ENCODE measurements around the gene AOC2. TPM values are rescaled to one million over a fixed set of nuclear protein-coding genes. Genes with fewer than 3 reads are reported as not detected.

Gene AOC2
- polyA plus RNA-seq, 1 of the 3 experiments (the other 2 are of a cell fraction), result 0.33 TPM

DNA sequence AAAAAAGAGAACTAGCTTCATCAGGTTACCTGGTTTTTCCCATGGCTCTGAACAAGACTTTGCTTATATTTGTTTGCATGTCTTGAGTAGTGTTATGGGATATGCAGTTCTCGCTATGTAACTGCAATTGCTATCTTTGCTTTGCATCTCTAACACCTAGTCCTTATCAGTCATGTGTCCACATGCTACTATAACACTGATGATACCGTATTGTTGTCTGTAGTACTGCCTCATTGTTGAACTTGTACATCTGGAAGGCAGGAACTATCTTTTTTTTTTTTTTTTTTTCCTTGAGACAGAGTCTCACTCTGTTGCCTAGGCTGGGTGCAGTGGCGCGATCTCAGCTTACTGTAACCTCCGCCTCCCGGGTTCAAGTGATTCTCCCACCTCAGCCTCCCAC, 8.6 kb upstream of the AOC2 start:
- Histone ChIP-seq H4K20me1 (ENCODE audit: insufficient read depth) (no peaks in the 10 kb centered on the region), H3K9me3 (no peaks in the 10 kb centered on the region), H3K4me3 (ENCODE audit: low read depth in 2 of 2, low read length in 1 of 2) (no peak overlapping the region), H3K27me3 (ENCODE audit: insufficient read depth) (no peaks in the 10 kb centered on the region), H3K79me2 (ENCODE audit: insufficient read depth) (peaks cover 52% of the 10 kb centered on the region), H3K4me1 (ENCODE audit: control insufficient read depth in 1 of 2, insufficient read depth in 2 of 2, low read depth in 1 of 2, low read length in 1 of 2) (peaks cover 4 to 9% of the 10 kb centered on the region in 2 experiments; a peak in 3 of 4 replicates), H3K9ac (no peak overlapping the region), H2AFZ (ENCODE audit: low read depth) (no peak overlapping the region), H3K9me2 (no peaks in the 10 kb centered on the region), H3K36me3 (replicated peaks in 1 of 2; ENCODE audit: control insufficient read depth in 1 of 2, insufficient read depth in 2 of 2, low read length in 1 of 2) (peaks cover 34 to 50% of the 10 kb centered on the region in 2 experiments), H3F3A (replicated peaks; ENCODE audit: insufficient read depth) (peaks cover 13% of the 10 kb centered on the region), H3K4me2 (no peak overlapping the region), H3K27ac (ENCODE audit: low read depth in 2 of 2, low read length in 1 of 2) (no peak overlapping the region)
- CTCF ChIA-PET, result interaction anchor here (2.4 to 4.3 kb wide), 5 partner anchors 9 to 162 kb away, joined by 9 to 33 read pairs (median 15); partner anchors contain the start of genes AOC2, BECN1 and RPL27
- no peak for DNase-seq
- no peak for TF ChIP-seq RXRA (IDR thresholded peaks at IDR 0.05; ENCODE audit: borderline replicate concordance, low read depth)
- TF ChIP-seq SMC3 (IDR thresholded peaks at IDR 0.05; ENCODE audit: low read depth, low read length), result no peak
- TF ChIP-seq NFIC (IDR thresholded peaks at IDR 0.05; ENCODE audit: borderline replicate concordance), result no peak
- TF ChIP-seq FOSL2 (IDR thresholded peaks at IDR 0.05; ENCODE audit: borderline replicate concordance, low read depth), result no peak
- TF ChIP-seq RFX5 (IDR thresholded peaks at IDR 0.05; ENCODE audit: low read length), result no peak
- TF ChIP-seq TEAD4 (IDR thresholded peaks at IDR 0.05; ENCODE audit: borderline replicate concordance, insufficient read depth), result no peak
- no peak for TF ChIP-seq EZH2phosphoT487 (IDR thresholded peaks at IDR 0.05; ENCODE audit: borderline replicate concordance, low read depth)
- no peak for TF ChIP-seq GABPA (IDR thresholded peaks at IDR 0.05; ENCODE audit: low read depth)
- TF ChIP-seq JUND (IDR thresholded peaks at IDR 0.05), result no peak
- TF ChIP-seq REST (IDR thresholded peaks at IDR 0.05; ENCODE audit: low read depth, low read length), result no peak
- TF ChIP-seq RCOR1 (IDR thresholded peaks at IDR 0.05; ENCODE audit: low read length), result no peak
- TF ChIP-seq FOXJ3 (CRISPR knock-in tag; IDR thresholded peaks at IDR 0.05), result no peak
- no peak for TF ChIP-seq NRF1 (IDR thresholded peaks at IDR 0.05; ENCODE audit: low read depth, low read length)
- no peak for TF ChIP-seq POLR2AphosphoS5 (IDR thresholded peaks at IDR 0.05; ENCODE audit: low read depth, low read length)
- WGBS (ENCODE audit: low lambda C conversion rate), result 97% methylated on average over 6 of the region's 6 CpGs
- POLR2A ChIA-PET, result interaction anchor here (1.4 kb wide), 1 partner anchor 12 kb away, joined by 4 read pairs; the partner anchor contains the start of gene BECN1
